GM12892 (cell line): ENCODE measurements around the gene LIMS4.
"Not testable (repeated sequence)": the region's sequence is repeated elsewhere in the genome, so short reads cannot be mapped to it uniquely, and the experiment has no call there.

Source experiments
- POLR2AphosphoS5 ChIP-seq: IDR thresholded peaks from 2 replicates; pipeline ENCODE4 v1.6.1; 2011; ENCODE audit warnings: low read depth, low read length, control low read depth
- TAF1 ChIP-seq: IDR thresholded peaks from 2 replicates; pipeline ENCODE4 v1.6.1; 2011; ENCODE audit warnings: low read depth, mild to moderate bottlenecking, control low read depth, low read length, borderline replicate concordance

GRCh38 chr2:110474898-110475297, 2.3 kb upstream of the LIMS4 start:
- not testable (repeated sequence) for TF ChIP-seq POLR2AphosphoS5, TAF1
